ENCODE data around the gene ART1. TPM values are rescaled to one million over a fixed set of nuclear protein-coding genes. Genes with fewer than 3 reads are reported as not detected.
"Not testable (repeated sequence)": the region's sequence is repeated elsewhere in the genome, so short reads cannot be mapped to it uniquely, and the experiment has no call there.

Gene ART1
- total and polyA plus RNA-seq, 8 donors: not detected

DNA sequence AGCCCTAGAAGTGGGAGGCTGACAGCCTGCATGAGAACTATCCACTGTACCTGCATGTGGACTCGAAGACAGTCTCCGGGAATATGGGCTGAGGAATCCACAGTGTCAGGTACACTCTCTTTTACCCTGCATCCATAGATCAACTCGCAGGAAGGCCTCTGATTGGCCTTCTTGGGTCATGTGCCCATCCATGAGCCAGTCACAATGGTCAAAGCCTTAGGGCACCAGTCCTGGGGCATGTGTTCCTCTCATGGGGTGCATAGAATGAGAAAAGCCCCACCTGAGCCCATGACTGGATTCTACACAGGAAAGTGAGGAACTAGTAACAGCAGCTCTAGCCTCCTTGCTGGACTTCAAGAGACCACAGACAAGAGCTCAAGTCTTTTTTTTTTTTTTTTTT lies 10.6 kb downstream of the ART1 start:
- TF ChIP-seq, protein P1, sequence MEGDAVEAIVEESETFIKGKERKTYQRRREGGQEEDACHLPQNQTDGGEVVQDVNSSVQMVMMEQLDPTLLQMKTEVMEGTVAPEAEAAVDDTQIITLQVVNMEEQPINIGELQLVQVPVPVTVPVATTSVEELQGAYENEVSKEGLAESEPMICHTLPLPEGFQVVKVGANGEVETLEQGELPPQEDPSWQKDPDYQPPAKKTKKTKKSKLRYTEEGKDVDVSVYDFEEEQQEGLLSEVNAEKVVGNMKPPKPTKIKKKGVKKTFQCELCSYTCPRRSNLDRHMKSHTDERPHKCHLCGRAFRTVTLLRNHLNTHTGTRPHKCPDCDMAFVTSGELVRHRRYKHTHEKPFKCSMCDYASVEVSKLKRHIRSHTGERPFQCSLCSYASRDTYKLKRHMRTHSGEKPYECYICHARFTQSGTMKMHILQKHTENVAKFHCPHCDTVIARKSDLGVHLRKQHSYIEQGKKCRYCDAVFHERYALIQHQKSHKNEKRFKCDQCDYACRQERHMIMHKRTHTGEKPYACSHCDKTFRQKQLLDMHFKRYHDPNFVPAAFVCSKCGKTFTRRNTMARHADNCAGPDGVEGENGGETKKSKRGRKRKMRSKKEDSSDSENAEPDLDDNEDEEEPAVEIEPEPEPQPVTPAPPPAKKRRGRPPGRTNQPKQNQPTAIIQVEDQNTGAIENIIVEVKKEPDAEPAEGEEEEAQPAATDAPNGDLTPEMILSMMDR (IDR thresholded peaks at IDR 0.05): no peak
- 80% methylated on average over 3 of the region's 3 CpGs for WGBS, 2 donors
- no peak overlapping the region for H3K4me3 ChIP-seq
- H3K36me3 ChIP-seq: no peaks in the 10 kb centered on the region
- no peaks in the 10 kb centered on the region for H3K9me3 ChIP-seq
- FAIRE-seq (no peak), ATAC-seq (no peak), DNase-seq (no peak)
- no peaks in the 10 kb centered on the region for H3K4me1 ChIP-seq
- intact Hi-C loops (cut with DNase I): no loop called here
- no peak overlapping the region for H3K27ac ChIP-seq
- H3K27me3 ChIP-seq: no peaks in the 10 kb centered on the region

DNA sequence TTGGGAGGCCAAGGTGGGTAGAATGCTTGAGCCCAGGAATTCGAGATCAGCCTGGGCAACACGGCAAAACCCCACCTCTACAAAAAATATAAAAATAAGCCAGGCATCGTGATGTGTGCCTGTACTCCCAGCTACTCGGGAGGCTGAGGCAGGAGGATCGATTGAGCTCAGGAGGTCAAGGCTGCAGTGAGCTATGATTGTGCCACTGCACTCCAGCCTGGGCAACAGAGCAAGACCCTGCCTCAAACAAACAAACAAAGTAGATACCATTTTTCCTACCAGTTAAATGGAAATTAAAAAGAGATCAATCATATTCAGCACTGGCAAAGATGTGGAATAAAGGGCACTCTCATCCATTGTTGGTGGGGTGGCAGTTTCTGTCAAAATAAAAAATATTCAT lies 12.4 kb downstream of the ART1 start:
- FAIRE-seq; H3K4me1 ChIP-seq; ATAC-seq; H3K9me3 ChIP-seq; DNase-seq; H3K27ac ChIP-seq; H3K27me3 ChIP-seq; intact Hi-C loops (cut with DNase I); H3K4me3 ChIP-seq; H3K36me3 ChIP-seq: not testable (repeated sequence)
- WGBS, 2 donors: 63 to 71% methylated on average over 5 of the region's 5 CpGs

DNA sequence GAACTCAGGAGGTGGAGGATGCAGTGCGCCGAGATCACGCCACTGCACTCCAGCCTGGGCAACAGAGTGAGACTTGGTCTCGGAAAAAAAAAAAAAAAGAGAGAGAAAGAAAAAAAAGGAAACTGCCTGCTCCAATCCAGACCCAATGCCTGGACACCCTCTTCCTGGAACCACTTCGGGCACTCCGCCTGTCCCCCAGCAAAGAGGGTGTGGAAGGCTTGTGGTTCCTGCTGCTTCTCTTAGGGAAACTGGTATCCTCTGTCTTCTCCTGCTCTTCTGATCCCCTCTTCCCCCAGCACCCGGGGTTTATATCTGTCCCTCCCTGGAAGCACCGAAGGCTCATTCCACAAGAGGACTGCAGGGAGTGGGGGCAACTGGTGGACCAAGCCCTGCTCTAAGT lies 13.3 kb downstream of the ART1 start:
- Histone ChIP-seq H3K9me3 (no peaks in the 10 kb centered on the region), H3K27ac (no peak overlapping the region), H3K4me3 (no peak overlapping the region), H3K36me3 (no peaks in the 10 kb centered on the region), H3K4me1 (no peaks in the 10 kb centered on the region), H3K27me3 (no peaks in the 10 kb centered on the region)
- 90 to 94% methylated on average over 8 of the region's 8 CpGs for WGBS, 2 donors
- FAIRE-seq (no peak), DNase-seq (no peak), ATAC-seq (no peak)
- intact Hi-C loops (cut with DNase I): no loop called here
- TF ChIP-seq, protein P1 (IDR thresholded peaks at IDR 0.05): no peak

DNA sequence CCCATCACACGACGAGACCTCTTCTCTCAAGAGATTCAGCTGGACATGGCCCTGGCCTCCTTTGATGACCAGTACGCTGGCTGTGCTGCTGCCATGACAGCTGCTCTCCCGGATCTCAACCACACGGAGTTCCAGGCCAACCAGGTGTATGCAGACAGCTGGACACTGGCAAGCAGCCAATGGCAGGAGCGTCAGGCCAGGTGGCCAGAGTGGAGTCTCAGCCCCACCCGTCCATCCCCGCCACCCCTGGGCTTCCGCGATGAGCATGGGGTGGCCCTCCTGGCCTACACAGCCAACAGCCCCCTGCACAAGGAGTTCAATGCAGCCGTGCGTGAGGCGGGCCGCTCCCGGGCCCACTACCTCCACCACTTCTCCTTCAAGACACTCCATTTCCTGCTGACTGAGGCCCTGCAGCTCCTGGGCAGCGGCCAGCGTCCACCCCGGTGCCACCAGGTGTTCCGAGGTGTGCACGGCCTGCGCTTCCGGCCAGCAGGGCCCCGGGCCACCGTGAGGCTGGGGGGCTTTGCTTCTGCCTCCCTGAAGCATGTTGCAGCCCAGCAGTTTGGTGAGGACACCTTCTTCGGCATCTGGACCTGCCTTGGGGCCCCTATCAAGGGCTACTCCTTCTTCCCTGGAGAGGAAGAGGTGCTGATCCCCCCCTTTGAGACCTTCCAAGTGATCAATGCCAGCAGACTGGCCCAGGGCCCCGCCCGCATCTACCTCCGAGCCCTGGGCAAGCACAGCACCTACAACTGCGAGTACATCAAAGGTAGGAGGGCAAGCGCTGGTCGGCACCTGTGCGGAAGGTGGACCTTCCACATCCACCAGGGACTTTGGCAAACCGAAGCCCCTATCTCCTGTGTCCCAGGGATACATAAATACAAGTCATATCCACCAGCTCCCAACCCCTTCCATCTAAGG lies 14.9 kb downstream of the ART1 start:
- ATAC-seq (peak in 2 of 4 donors; percentile 22 to 51), DNase-seq (peak in 4 of 6 donors; percentile 35 to 79 (median 60)), FAIRE-seq (no peak)
- TF ChIP-seq, protein P1 (IDR thresholded peaks at IDR 0.05): no peak
- no peaks in the 10 kb centered on the region for H3K9me3 ChIP-seq
- no peaks in the 10 kb centered on the region for H3K4me1 ChIP-seq
- no peaks in the 10 kb centered on the region for H3K27me3 ChIP-seq
- WGBS, 2 donors: 76 to 79% methylated on average over 33 of the region's 33 CpGs
- no peaks in the 10 kb centered on the region for H3K36me3 ChIP-seq
- intact Hi-C loops (cut with DNase I): no loop called here
- no peak overlapping the region for H3K27ac ChIP-seq
- no peak overlapping the region for H3K4me3 ChIP-seq

GRCh38 chr11:3660960-3661359 lies 16.0 kb downstream of the ART1 start:
- no peak for DNase-seq
- Histone ChIP-seq H3K27ac (no peak overlapping the region), H3K36me3 (peaks cover 0 to 2% (median 0%) of the 10 kb centered on the region in 3 donors), H3K27me3 (no peaks in the 10 kb centered on the region), H3K4me3 (no peak overlapping the region), H3K4me1 (no peaks in the 10 kb centered on the region), H3K9me3 (no peaks in the 10 kb centered on the region)
- WGBS, 2 donors: 76 to 81% methylated on average over 2 of the region's 2 CpGs
- no peak for FAIRE-seq
- TF ChIP-seq, protein P1 (IDR thresholded peaks at IDR 0.05): no peak
- intact Hi-C loops (cut with DNase I): no loop called here
- no peak for ATAC-seq
